GM23248 (cell line): ENCODE measurements around the gene OR5H2.

ENCODE experiments used
- EZH2 ChIP-seq: fragments of 200-600 bp; sonication (generic); IDR thresholded peaks from 2 replicates; pipeline ENCODE4 v1.6.1; 2018; ENCODE audit warnings: antibody characterized with exemption, mild to moderate bottlenecking; ENCODE audit not compliant: insufficient read depth, poor library complexity, severe bottlenecking
- EZH2phosphoT487 ChIP-seq: fragments of 200-600 bp; sonication (generic); IDR thresholded peaks from 2 replicates; pipeline ENCODE4 v1.6.1; 2018; ENCODE audit warnings: antibody characterized with exemption, moderate library complexity, mild to moderate bottlenecking, low read depth; ENCODE audit not compliant: insufficient read depth

GRCh38 chr3:98246142-98246541 is 36.2 kb upstream of the OR5H2 start:
- TF ChIP-seq EZH2 = no peak
- no peak for TF ChIP-seq EZH2phosphoT487
